HepG2 (cell line): Measurements from ENCODE around the gene NUAK2.

Experiments used
- POLR2A ChIP-seq, 2 experiments: IDR thresholded peaks; 2 replicates each; pipeline ENCODE4 v1.6.1; 2011; ENCODE audit warnings: low read depth in 2 of 2, low read length in 2 of 2, mild to moderate bottlenecking in 1 of 2, moderate library complexity in 1 of 2; ENCODE audit not compliant: insufficient read depth in 1 of 2
- POLR2AphosphoS5 ChIP-seq: IDR thresholded peaks from 2 replicates; pipeline ENCODE4 v1.6.1; 2012; ENCODE audit warnings: low read depth, low read length
- RAD21 ChIP-seq: fragments of 450-650 bp; formaldehyde crosslinking; IDR thresholded peaks from 2 replicates; pipeline ENCODE4 v1.5.0; 2020; ENCODE audit warnings: mild to moderate bottlenecking
- ZNF292 ChIP-seq: sonication (generic); formaldehyde crosslinking; IDR thresholded peaks from 2 replicates; pipeline ENCODE4 v1.8.1; 2022; ENCODE audit warnings: mild to moderate bottlenecking, low read depth, missing genetic modification reagents, borderline replicate concordance
- TF ChIP-seq, protein P1 (sequence below): sonication (generic); formaldehyde crosslinking; IDR thresholded peaks from 2 replicates; pipeline ENCODE4 v1.5.0; 2020; ENCODE audit warnings: mild to moderate bottlenecking, missing genetic modification reagents, moderate library complexity

- TF ChIP-seq POLR2AphosphoS5 (peak; percentile 56), POLR2A (IDR thresholded peaks at IDR 0.05; ENCODE audit: insufficient read depth in 1 of 2, low read depth in 2 of 2, low read length in 2 of 2) (peak; percentile 65 to 69), ZNF292 (CRISPR knock-in tag) (no peak; the same call in 1 of the 2 replicates), RAD21 (no peak; the same call in 1 of the 2 replicates)
- TF ChIP-seq, protein P1, sequence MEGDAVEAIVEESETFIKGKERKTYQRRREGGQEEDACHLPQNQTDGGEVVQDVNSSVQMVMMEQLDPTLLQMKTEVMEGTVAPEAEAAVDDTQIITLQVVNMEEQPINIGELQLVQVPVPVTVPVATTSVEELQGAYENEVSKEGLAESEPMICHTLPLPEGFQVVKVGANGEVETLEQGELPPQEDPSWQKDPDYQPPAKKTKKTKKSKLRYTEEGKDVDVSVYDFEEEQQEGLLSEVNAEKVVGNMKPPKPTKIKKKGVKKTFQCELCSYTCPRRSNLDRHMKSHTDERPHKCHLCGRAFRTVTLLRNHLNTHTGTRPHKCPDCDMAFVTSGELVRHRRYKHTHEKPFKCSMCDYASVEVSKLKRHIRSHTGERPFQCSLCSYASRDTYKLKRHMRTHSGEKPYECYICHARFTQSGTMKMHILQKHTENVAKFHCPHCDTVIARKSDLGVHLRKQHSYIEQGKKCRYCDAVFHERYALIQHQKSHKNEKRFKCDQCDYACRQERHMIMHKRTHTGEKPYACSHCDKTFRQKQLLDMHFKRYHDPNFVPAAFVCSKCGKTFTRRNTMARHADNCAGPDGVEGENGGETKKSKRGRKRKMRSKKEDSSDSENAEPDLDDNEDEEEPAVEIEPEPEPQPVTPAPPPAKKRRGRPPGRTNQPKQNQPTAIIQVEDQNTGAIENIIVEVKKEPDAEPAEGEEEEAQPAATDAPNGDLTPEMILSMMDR (CRISPR knock-in tag): peak; percentile 57
Observed at GRCh38 chr1:205321162-205321958, at the start of gene NUAK2.
